NCI-H748 treated with DMSO at 0.1 percent for 48 hours (cell line): Measurements from ENCODE around the gene UQCRH.
A peak's percentile ranks its signal among the peaks of the same experiment; 100 is the strongest.
"Not testable (repeated sequence)": the region's sequence is repeated elsewhere in the genome, so short reads cannot be mapped to it uniquely, and the experiment has no call there.

Source experiments
- DNase-seq: peaks from one replicate; lab custom pipeline; 2025; lab: John Stamatoyannopoulos, UW

UQCRH gene

GRCh38 chr1:46333300-46334029 is 30.0 kb downstream of the UQCRH start:
- DNase-seq = peak; percentile 6

GRCh38 chr1:46334030-46334384 is 30.5 kb downstream of the UQCRH start:
- no peak for DNase-seq

- no peak for DNase-seq
Measured at GRCh38 chr1:46335081-46335480, 31.6 kb downstream of the UQCRH start.

- DNase-seq = not testable (repeated sequence)
Measured at GRCh38 chr1:46337409-46337808, 33.9 kb downstream of the UQCRH start.

GRCh38 chr1:46340404-46341221 is 37.1 kb downstream of the UQCRH start, which contains the start of gene NSUN4:
TSS of gene NSUN4 (plus strand) at chr1:46340807. CDS start at chr1:46340827, 20 bp downstream.
- DNase-seq = peak; percentile 85

- DNase-seq = no peak
Measured at GRCh38 chr1:46341222-46342083, 38.0 kb downstream of the UQCRH start.

GRCh38 chr1:46342084-46342656 is 38.7 kb downstream of the UQCRH start:
- DNase-seq = no peak

- no peak for DNase-seq
Measured at GRCh38 chr1:46342677-46343350, 39.3 kb downstream of the UQCRH start.

- DNase-seq = no peak
Measured at GRCh38 chr1:46343351-46343695, 39.8 kb downstream of the UQCRH start.

GRCh38 chr1:46343705-46344104 is 40.2 kb downstream of the UQCRH start:
- no peak for DNase-seq

- no peak for DNase-seq
Measured at GRCh38 chr1:46344481-46344880, 41.0 kb downstream of the UQCRH start.

- no peak for DNase-seq
Measured at GRCh38 chr1:46345281-46345680, 41.8 kb downstream of the UQCRH start.

- no peak for DNase-seq
Measured at GRCh38 chr1:46352363-46352762, 48.9 kb downstream of the UQCRH start.

GRCh38 chr1:46355920-46356319 is 52.4 kb downstream of the UQCRH start:
- not testable (repeated sequence) for DNase-seq

- DNase-seq = no peak
Measured at GRCh38 chr1:46362158-46362557, 58.7 kb downstream of the UQCRH start.

- DNase-seq = no peak
Measured at GRCh38 chr1:46363121-46363520, 59.6 kb downstream of the UQCRH start.

- DNase-seq = no peak
Measured at GRCh38 chr1:46364612-46365011, 61.1 kb downstream of the UQCRH start.

GRCh38 chr1:46365796-46366195 is 62.3 kb downstream of the UQCRH start:
- DNase-seq = not testable (repeated sequence)
